Measurements from ENCODE around the gene OGFOD1. TPM values are rescaled to one million over a fixed set of nuclear protein-coding genes. Genes with fewer than 3 reads are reported as not detected.

OGFOD1 gene
- total and polyA plus RNA-seq, 2 of the 13 experiments (the other 11 are each of a cell fraction or from before 2014, with no cell fraction given): 35.2 to 81.3 TPM

- TF ChIP-seq ZNF142 (CRISPR knock-in tag; IDR thresholded peaks at IDR 0.05): no peak
- no peak for TF ChIP-seq ZNF513 (CRISPR knock-in tag; conservative IDR thresholded peaks at IDR 0.05)
- peak; percentile 55; the same call in 1 of the 2 replicates for TF ChIP-seq ZNF264 (CRISPR knock-in tag; IDR thresholded peaks at IDR 0.05)
- no peak for TF ChIP-seq ZBTB26 (CRISPR knock-in tag; IDR thresholded peaks at IDR 0.05; ENCODE audit: borderline replicate concordance)
- no peak for TF ChIP-seq HMG20A (CRISPR knock-in tag; IDR thresholded peaks at IDR 0.05; ENCODE audit: borderline replicate concordance)
- TF ChIP-seq JUND (CRISPR knock-in tag; IDR thresholded peaks at IDR 0.05): no peak
- TF ChIP-seq ZNF703 (CRISPR knock-in tag; IDR thresholded peaks at IDR 0.05; ENCODE audit: borderline replicate concordance): no peak
- TF ChIP-seq PRDM10 (CRISPR knock-in tag; IDR thresholded peaks at IDR 0.05; ENCODE audit: low read depth): no peak
- TF ChIP-seq ZNF781 (CRISPR knock-in tag; IDR thresholded peaks at IDR 0.05; ENCODE audit: borderline replicate concordance, not compliant biosample characterization): no peak
- no peak for TF ChIP-seq PHF5A (CRISPR knock-in tag; IDR thresholded peaks at IDR 0.05; ENCODE audit: low read depth, unreplicated experiment)
- TF ChIP-seq ZBTB34 (CRISPR knock-in tag; IDR thresholded peaks at IDR 0.05): no peak
- TF ChIP-seq SMAD9 (CRISPR knock-in tag; IDR thresholded peaks at IDR 0.05): no peak
- TF ChIP-seq NRL (CRISPR knock-in tag; IDR thresholded peaks at IDR 0.05; ENCODE audit: borderline replicate concordance): no peak
- 0 out of 2 replicates have a peak, but pooled peaks have one; percentile 12 for TF ChIP-seq ZNF136 (CRISPR knock-in tag; IDR thresholded peaks at IDR 0.05; ENCODE audit: low read depth)
These were observed 42.8 kb upstream of the OGFOD1 start (continued) for GRCh38 chr16:56408379-56409098.

Data from HepG2 (cell line).